HG02588 (cell line): ENCODE results near the gene NTM.

Experiments used
- ATAC-seq: cut with Tn5 transposase; IDR thresholded peaks from one replicate; pipeline ENCODE4 v1.9.1; 2021; ENCODE audit warnings: mild to moderate bottlenecking, moderate library complexity; ENCODE audit not compliant: unreplicated experiment

The NTM gene

DNA sequence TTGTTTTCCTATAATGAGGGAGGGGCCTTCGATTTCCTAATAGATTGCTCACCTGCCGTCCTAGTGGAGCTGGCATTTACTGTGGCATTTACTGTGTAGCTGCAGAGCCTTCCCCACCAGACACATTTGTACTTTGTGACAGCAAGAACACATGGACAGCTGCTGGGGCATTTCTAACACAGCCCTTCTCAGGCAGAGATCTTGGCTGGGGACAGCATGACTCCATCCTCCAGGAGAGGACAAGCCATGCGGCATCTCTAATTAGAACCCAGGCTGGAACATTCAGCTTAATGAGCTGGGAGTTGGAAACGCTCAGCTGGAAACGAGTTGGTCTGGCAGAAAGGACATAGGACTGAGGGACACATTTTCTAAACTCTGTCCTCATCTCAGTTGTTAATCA, 887.5 kb downstream of the NTM start:
- ATAC-seq: no peak

DNA sequence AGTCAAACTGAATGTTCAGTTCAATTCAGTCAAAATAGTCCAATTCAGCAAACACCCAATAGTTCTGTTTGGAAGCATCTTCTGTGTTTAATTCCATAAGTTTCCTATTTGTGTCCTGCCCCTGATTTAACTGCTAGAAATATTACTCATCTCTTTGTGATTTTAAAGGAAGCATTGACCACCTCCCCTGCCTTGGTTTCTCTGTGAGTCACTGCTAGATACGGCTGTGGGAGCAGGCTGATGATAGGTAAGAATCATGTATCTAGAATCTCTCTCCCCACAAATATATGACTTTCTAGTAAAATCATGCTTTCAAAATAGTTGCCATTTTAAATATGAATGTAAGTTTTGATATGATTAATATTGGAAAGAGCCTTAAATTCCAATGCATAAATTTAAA, 888.5 kb downstream of the NTM start:
- ATAC-seq: no peak

DNA sequence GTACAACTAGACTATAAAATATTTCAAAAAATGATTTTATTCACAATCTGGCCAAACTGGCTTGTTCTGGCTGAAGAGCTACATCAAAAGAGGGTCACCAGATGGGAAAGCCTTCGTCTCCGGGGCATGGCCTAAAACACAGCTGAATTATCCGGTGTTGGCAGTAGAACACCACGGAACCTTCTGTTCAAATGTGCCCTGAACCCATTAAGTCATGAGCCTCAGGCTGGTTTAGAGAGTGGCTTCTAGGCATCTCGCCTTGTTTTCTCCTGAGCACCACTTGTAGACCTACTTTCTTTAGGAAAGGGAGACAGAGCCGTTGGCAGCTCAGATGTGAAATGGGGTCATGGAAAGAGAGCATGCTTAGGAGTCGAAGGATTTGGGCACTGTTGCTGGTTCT, 890.2 kb downstream of the NTM start:
- ATAC-seq: no peak

DNA sequence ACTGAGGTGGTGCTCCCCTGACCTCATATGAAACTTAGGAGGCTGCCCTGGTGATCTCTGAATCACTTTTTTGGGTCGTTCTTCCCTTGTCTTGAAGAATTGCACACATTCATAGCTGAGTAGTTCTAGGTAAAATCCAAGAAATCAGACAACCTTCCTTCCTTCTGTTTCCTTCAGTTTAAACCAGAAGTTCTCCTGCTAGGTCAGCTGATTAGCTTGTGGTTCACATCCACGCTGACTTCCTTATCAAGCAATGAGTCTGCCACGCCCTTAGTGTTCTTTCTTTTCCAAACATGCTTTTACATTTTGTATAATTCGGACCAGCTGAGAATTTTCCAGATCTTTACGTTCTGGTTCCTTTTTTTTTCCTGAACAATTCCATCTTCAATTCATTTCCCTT, 892.8 kb downstream of the NTM start:
- ATAC-seq: no peak

DNA sequence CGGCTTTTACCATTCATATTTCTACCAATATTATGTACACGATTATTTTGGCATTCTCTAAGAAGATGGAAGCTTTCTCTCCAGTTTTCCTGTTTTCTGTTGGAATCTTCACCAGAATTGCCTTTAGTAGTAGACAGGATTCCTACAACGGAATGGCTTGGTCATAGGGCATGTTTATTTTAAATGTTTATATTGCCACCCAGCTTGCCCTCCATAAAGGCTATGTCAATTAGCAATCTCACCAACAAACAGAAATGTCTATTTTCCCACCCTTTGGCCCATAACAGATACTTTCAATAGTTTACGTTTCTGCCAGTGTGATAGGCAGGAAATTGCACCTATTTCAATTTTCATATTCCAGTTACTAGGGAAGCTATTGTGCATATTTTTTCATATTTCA, 893.5 kb downstream of the NTM start:
- ATAC-seq: no peak

DNA sequence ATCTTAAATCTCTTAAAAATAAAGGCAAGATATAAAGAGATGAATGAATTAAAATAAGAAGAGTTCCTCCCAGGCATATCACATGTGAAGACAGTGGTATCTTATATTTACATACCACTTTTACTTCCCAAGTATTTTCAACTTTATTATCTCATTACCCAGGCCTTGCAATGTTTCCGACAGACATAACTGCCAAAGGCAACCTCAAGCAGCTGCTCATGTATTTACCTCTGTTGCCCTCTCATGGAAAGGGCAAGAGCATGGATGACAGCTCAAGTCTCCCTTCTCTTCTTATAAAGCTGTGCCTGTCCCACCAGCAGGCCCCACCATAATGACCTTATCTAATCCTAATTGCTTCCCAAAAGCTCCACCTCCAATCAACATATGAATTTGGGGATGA, 894.2 kb downstream of the NTM start:
- ATAC-seq: no peak

DNA sequence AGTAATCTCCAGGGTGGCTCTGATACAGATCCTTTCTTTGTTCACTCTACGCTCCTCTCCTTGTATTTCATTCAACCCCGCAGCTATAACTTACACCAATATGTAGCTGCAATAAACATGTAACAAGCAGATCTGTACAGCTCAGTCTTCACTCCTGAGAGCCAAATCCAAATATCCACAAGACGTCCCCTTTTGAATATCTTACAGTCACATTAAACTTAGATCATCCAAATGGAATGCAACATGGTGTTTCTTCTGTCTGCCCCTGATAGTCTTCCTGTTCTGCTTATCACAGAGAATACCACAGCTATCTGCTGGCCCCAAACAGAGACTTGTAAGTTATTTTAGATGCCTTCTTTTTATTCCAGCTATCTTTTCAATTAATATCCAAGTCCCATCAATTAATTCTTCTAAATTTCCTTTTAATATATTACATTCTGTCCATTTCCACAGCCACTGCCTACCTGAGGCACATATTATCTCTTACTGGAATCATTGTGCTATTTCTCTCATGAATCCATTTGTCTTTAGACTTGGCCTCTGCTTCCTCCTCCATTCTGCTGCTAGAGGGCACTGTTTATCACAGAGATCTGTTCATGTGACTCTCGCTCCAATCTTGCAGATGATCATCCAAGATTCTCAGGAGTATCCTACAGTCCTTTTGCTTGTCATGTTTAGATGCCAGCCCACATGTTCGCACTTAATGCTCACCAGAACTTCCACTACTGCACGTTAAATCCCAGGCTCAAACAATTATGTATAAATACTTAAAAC, 908.6 kb downstream of the NTM start:
- ATAC-seq: no peak

DNA sequence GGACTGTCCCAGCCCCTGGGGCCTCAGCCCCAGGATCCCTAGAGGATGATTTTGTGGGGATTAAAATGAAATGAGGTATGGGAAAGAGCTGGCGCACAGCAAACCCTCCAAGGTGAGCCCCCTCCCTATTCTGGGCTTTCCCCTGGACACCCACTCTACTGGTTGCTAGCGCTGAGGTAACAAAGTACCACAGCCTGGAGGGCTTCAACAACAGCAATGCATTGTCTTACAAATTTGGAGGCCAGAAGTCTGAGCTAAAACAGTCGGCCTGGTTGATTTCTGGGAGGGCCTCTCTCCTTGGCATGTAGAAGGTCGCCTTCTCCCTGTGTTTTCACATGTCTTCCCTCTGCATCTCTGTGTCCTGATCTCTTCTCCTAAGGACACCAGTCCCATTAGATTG, 913.6 kb downstream of the NTM start:
- ATAC-seq: no peak

DNA sequence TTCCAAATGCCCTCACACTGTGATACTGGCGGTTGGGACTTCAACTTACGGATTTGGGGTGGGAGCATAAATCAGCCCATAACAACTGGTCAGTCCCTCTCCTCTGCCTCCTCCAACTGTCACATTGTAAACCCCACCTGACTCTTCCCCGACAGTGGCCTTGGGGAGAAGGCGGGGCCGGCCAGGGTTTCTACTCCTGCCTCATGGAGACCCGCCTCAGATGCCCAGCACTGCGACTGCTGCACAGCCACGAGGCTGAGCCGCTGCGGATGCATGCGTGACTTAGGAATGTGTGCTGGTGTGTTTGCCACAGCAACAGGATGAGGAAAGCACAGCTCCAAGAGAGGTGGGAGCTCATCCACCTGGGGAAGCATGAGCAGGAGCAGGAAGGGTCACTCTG, 914.2 kb downstream of the NTM start:
- no peak for ATAC-seq

DNA sequence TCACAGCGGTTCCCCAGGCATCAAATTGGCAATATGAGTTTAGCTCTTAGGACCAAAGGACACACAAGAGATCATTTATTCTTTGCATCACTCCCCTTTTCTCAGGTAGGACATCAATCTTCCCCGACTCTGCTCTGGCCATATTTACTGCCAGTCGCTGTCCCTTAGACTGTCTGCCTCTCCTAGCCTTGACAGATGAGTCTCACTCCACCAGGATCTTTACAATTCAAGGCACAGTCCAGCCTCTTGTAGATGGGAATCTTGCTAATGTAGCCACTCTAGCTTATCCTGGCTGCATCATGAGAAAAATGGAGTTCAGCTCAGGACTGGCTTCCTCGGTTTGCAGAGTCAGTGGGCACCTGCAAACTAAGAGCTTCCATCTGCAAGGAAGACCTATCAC, 915.2 kb downstream of the NTM start:
- ATAC-seq: no peak

DNA sequence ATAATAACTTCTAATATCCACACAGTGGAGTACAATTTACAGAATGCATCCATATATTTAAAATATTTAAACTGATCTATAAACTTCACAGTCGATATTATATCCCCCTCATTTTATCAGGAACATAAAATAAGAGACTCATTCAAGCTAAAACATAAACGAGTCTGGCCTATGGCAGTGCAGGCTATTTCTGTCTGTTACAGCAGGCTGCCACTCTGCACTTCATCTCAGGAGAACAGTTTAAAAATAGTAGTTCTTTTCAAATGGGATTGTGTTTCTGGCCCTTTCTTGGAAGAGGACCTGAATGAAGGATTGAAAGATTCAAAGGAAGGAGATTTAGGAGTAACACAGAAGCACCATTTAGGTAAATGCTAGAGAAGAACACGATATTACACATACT, 915.7 kb downstream of the NTM start:
- no peak for ATAC-seq

DNA sequence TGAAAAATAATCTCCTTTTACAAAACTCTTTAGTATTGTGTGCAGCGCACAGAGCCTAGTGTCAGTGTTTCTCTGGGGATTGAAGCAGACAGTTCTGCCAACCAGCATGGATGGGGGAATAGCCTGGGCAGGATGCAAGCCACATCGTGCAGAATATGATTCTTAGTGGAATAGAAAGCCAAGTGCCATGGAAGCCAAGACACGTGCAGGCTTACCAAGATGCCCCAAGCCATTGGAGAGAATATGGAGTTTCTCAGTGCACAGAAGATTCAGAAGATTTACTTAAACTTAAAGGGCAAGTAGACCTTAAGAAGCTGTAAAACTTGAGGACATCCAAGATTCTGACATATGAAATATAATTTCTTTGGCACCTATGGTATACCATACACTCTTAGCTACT, 917.6 kb downstream of the NTM start:
- ATAC-seq: no peak

DNA sequence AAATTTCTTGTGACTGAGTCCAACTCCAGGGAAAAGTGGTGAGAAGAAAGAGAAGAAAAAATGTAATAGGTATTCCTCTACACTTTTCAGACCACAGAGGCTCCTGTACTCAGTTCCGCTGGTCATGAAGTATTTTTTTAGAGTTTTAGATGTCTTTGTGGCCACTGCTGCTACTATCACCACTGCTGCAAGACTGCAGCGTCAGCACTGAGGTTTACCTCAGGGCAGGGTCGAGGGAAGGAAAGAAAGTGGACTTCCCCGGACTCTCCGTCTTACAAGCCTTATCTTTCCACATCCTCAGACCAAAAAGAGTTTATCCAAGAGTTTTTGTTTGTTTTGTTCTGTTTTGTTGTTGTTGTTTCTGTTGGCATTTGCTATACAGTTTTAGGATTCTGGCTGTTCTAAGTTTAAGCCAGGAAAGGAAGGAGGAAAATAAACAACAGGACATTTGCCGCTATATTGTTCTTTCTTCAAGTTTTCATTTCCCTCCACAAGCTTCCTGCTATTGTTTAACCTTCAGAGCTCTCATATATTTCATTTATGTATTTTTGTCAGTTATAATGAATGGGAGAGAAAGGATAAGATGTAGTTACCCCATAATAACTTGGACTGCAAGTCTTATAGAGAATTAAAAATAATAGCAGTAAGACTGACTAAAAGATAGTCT, 919.3 kb downstream of the NTM start:
- ATAC-seq: no peak

DNA sequence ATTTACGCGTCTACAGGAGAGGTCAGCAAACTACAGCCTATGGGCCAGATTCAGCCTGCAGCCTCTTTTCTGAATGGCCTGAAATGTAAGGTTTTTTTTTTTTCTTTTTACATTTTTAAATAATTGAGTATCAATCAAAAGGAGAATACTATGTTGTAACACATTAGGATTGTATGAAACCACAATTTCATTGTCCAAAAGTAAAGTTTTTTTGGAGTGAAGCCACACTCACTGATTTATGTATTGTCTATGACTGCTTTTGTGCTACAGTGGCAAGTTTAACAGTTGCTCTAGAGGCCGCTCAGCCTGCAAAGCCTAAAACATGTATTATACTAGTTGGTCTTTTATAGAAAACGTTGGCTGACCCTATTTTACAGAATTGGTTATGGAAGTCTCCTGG, 923.2 kb downstream of the NTM start:
- no peak for ATAC-seq

DNA sequence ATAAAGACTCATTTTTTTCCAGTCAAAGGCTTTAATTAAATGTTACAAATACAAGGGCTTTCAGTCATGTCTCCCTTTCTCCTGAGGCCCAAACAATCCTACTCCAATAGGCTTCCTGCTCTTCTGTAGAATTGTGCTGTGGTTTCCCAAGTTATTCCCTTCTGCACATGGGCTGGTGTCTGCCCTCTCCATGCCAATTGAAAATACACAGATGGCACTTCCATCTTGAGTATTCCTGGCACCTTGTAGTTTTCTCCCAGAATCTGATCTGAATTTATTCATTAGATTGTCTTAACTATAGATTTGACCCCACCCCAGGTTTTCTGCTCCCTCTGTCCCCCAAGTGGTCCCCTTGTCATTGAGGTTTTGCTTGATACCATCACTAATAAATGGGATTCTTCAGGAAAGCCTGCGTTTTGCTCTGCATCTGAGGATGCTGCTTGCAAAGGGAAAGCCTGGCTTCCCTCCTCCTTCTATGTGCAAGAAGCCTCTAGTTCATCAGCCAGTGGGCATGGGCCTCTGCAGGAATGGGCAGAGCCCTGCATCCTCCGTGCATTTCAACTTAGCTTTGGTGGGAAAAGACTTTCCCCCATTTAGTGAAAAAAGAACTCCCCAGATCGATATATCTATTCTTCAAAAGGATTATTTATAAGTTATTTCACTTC, 926.7 kb downstream of the NTM start:
- no peak for ATAC-seq

DNA sequence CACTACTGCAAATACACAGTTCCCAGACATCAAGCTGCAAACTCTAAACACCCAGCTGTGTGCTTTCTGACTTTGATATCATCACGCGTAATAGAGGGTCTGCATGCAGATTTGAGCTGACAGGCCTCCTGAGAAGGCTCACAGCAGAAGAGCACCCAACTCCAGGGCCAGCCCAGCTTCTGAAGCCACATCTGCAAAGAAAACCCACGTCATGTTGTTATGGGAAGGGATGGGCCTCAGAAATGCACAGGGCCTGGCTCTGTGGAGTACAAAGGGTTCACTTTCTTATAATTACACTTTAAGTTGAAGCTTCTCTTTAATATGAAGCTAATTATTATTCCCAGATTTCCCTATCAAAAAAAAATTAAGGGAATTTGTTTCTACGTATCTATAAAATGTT, 927.9 kb downstream of the NTM start:
- no peak for ATAC-seq

DNA sequence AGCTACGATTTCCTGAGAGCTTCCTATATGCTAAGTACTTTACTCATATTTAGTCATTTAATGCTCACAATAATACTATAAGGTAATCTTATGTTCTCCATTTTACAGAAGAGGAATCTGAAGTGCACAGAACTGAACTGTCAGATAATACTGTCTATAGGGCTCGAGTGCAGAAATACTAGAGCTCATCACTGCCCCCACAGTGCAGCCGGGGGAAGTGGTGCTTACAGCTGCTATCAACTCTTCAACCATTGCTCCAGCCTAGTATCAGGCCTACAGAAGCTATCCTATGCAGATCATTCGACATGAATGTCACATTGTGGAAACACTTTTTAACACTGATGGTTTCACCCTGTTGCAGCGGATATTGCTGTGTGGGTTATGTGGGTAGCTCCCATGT, 929.9 kb downstream of the NTM start:
- no peak for ATAC-seq

DNA sequence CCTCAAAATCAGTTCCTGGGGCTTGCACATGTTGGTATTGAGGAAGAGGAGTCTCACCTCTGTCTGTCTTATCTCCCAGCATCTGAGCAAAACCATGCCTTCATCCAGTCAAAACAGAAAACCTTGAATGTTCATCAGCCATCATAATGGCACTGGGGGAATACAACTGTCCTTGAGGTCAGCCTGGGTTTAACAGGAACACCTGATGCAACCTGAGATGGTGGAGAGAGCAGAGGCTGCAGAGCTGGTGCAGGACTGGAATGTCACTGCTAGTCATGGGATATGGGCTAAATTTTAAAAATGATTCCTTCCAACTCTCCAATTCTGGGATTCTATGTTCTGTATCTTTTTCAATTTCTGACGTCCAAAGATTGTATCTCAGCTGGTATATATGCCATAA, 931.0 kb downstream of the NTM start:
- no peak for ATAC-seq

DNA sequence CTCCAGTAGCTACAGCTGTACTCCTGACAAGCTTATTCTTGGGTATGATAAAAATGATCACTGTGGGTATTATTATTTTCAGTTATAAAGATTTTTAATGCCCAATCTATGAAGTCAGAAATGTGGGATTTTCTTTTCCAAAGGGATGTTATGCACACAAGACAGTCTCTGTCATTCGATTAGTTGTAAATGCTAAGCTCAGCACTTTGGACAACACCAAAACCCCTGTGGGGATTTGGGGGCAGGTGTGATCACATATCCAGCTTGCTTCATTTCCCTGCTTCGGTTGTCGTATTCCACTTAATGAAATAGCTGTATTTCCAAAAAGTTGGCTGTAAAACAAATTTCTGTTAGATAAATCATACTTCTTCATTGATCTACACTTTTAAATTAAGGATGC, 931.5 kb downstream of the NTM start:
- no peak for ATAC-seq

DNA sequence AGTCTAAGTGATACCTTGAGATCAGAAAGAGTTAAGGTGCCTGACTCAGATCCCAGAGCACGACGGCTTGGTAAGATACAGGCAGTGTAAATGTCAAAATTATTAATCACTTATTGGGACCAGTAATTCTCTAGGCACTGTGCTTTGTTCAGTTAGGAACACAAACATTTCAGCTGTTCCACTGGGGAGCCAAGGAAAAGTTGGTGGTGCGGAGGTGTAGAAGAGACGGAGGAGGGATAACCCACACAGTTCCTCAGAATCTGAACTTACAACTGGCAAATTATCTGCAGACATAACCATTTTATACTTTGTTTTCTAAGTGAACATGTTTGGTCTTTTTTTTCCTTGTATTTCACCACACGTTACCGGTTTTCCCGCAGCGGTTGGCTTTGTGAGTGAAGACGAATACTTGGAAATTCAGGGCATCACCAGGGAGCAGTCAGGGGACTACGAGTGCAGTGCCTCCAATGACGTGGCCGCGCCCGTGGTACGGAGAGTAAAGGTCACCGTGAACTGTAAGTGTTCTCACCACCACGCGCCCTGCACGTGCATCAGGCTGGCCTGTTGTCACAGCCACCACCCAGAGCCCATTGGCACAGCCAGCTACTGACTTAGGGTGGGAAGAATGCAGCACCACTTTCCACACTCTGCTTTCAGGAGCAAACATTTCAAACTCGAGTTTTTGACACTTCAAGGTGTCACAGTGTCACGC, 937.0 kb downstream of the NTM start:
- no peak for ATAC-seq
